ENCODE results near the gene ZMIZ1.

The ZMIZ1 gene

GRCh38 chr10:79125092-79125491 is 56.3 kb downstream of the ZMIZ1 start:
- no peak for DNase-seq

GRCh38 chr10:79126351-79127080 is 57.8 kb downstream of the ZMIZ1 start:
- DNase-seq: no peak

GRCh38 chr10:79127151-79127961 is 58.6 kb downstream of the ZMIZ1 start:
- DNase-seq: no peak

GRCh38 chr10:79128241-79128922 is 59.6 kb downstream of the ZMIZ1 start:
- DNase-seq: no peak

- no peak for DNase-seq
These were observed 60.1 kb downstream of the ZMIZ1 start for GRCh38 chr10:79128923-79129305.

GRCh38 chr10:79129361-79129997 is 60.7 kb downstream of the ZMIZ1 start:
- no peak for DNase-seq

- DNase-seq: no peak
These were observed 61.5 kb downstream of the ZMIZ1 start for GRCh38 chr10:79130255-79130654.

- no peak for DNase-seq
These were observed 62.1 kb downstream of the ZMIZ1 start for GRCh38 chr10:79130846-79131245.

GRCh38 chr10:79131836-79132631 is 63.3 kb downstream of the ZMIZ1 start:
- DNase-seq: no peak

- DNase-seq: no peak
These were observed 64.1 kb downstream of the ZMIZ1 start for GRCh38 chr10:79132681-79133381.

- DNase-seq: no peak
These were observed 64.7 kb downstream of the ZMIZ1 start for GRCh38 chr10:79133416-79133815.

- no peak for DNase-seq
These were observed 67.0 kb downstream of the ZMIZ1 start for GRCh38 chr10:79135790-79136189.

- no peak for DNase-seq
These were observed 67.7 kb downstream of the ZMIZ1 start for GRCh38 chr10:79136236-79137005.

GRCh38 chr10:79137300-79137756 is 68.6 kb downstream of the ZMIZ1 start:
- no peak for DNase-seq

GRCh38 chr10:79137826-79138225 is 69.1 kb downstream of the ZMIZ1 start:
- DNase-seq: no peak

- DNase-seq: no peak
These were observed 69.8 kb downstream of the ZMIZ1 start for GRCh38 chr10:79138449-79139123.

- no peak for DNase-seq
These were observed 70.5 kb downstream of the ZMIZ1 start for GRCh38 chr10:79139124-79139835.

- DNase-seq: no peak
These were observed 71.5 kb downstream of the ZMIZ1 start for GRCh38 chr10:79140085-79140793.

GRCh38 chr10:79140855-79141254 is 72.1 kb downstream of the ZMIZ1 start:
- no peak for DNase-seq

Measured in SHP77 treated with DMSO at 0.1 percent for 48 hours (cell line).